UCSD-AML1 (cell line): ENCODE data around the gene RNF130.

Source experiments
- DNase-seq: peaks from one replicate; lab custom pipeline; 2025; ENCODE audit not compliant: unreplicated experiment; lab: John Stamatoyannopoulos, UW

The RNF130 gene

DNA sequence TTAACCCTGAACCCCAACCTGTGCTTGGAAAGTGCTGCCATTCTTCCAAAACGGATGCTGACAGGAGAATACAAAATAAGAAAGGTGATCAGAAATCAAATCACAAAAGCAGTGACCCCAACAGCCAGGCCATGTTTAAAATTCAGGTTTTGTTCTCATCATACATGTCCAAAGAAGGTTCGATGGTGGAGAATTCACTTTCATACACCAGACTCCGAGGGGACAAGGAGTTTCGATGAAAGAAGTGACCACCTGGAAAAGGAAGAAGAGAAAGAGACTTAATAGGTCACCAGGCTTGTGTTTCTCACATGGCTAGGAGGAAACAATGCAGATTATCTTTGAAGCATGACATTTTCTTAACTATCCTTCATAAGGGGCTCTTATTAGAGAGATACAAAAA lies 151.4 kb downstream of the RNF130 start:
- no peak for DNase-seq

DNA sequence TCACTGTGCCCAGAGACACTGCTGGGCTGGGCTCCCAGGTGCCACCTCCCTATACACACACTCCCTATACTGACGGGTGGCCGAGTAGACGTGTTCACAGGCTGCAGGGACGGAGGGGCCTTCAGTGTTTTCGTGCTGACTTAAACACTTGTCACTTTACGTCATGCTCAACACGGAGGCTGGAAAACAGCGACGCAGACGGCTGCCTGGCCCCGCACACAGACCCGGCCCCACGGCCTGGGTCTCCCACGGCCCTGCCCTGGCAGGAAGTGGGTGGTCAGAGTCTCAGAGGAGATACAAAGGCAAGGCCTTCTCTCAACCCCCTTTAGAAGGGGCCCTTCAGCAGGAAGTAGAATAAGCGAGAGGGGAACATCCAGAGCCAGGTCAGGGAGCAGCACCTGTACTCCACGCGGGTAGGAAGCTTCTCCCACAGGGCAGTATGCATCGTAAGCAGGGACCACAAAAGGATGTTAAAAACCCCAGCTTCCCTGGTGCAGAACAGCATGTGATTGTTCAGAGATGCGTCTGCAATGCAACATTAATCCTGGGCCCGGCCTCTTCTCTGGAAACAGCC lies 152.0 kb downstream of the RNF130 start:
- DNase-seq: no peak

DNA sequence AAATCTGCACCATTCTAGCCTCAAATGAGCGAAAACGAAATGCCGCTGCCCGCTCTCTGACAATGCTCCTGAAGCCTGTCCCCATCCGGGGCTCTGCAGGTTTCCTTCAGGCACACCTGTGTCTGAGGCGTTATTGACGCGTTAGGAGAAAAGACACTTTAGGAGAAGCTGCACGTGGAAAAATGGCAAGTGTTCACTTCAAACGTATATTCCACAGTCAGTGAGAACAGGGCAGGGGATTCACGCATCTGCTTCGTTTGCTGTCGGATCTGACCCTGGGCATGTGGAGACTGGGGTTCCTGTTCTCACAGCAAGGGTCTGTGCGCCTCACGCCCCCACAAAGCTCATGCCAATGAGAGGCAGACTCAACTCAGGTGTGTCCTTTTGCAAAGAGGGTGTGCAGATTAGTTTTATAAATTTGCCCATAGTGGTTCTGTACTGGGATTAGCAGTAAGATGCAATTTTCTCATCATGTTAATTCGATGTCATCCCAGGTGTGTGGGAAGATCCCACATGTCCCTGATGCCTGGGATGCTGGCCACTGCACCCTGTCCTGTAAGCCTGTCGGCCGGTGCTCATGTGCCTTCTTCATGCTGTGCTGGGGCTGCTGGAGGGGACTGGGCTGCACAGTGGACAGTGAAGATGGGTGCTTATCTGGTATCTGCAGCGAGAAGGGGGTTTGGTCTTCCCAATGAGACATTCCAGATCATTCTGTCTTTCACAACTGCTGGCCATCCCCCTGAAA lies 152.6 kb downstream of the RNF130 start:
- DNase-seq: no peak

GRCh38 chr5:179916523-179916922 lies 155.0 kb downstream of the RNF130 start:
- DNase-seq: no peak

DNA sequence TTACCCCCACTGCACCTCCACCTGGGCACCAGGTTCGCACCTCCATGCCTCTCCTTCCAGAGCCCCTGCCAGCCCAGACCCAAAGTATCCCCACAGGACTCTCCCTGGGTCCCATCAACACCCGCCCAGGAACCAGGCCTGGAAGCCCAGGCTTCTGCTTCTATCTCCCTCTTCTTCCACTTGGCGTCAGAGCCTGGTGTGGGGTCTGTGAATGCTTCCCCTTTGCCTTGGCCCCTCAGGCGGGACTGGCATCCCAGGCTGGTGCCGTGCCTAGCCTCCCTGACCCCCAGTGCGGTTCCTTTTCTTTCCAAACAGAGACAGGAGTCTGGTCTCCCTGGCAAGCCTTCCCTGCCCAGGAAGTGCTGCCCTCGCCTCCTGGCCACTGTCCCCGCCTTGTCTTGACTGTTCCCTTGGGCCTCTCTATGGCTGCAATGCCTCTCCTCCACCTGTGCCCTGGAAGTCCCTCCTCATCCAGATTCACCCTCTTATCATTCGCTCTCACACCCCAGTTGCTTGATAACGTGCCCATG lies 156.1 kb downstream of the RNF130 start:
- DNase-seq: no peak

DNA sequence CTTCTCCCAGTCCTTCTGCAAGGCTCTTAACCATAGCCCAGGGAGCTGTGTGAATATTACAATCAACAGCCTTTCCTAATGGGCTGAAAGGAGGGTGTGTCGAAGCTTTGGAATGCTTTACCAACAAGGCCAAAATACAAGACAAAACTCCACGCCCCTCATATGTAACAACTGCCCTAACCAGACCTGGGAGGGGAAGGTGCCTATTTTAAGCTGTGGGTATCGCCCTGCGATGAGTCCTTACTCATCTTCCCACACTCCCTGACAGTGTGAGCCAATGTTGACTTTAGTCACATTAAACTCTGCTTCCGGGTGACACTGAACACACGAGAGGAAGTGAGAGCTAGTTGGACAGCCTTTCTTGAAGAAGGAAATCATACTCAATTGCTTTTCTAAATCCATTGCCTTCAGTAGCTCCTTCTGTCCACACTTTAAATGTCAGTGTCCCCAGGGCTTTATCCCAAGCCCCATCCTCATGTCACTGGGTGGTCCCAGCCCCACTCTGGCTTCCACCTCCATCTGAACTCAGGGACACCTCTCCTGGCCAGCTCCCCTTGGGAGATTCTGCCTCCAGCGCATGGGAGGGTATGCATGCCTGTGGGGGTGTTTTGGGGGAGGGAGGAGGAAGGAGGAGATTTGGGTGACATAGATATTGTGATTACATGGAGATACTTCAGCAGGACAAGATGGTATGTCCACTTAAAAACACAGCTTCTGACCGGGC lies 157.4 kb downstream of the RNF130 start:
- DNase-seq: no peak

DNA sequence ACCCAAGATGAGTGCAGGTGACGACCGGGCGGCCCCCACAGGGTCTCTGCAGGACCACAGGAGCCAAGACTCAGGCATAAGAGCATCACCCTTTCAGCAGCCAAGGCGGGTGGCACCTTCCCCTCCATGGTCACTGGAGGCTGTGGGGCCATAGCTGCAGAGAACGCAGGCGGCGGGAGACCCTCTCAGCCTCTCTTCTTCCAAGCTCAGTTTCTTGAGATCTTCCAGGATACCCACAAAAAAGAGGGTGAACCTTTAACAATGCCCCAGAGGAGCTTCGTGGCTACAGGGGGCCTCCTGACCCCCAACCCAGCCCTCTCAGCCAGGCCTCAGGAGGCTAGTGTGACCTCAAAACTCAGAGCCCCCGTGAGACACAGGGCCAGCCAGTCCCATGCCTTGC lies 158.1 kb downstream of the RNF130 start:
- DNase-seq: no peak

DNA sequence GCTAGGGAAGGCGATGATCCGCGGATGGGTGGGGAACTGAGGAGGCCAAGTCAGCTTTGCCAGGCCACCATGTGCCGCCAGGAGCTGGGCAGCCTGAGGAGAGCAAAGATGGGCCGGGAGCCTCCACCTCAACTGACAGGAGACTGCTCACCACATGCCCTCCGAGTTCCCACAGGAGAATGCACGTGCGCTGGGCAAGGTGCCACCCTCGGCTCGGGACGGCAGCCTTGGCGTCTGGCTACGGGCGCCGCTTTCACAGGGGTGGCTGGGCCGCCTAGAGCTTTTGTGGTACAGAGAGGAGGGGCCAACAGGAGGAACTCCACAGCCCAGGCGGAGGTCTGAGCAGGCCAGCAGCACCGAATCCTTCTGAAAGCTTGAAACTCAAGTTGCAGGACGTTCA lies 158.6 kb downstream of the RNF130 start:
- no peak for DNase-seq

- no peak for DNase-seq
Observed at GRCh38 chr5:179912386-179912785, 159.2 kb downstream of the RNF130 start.

DNA sequence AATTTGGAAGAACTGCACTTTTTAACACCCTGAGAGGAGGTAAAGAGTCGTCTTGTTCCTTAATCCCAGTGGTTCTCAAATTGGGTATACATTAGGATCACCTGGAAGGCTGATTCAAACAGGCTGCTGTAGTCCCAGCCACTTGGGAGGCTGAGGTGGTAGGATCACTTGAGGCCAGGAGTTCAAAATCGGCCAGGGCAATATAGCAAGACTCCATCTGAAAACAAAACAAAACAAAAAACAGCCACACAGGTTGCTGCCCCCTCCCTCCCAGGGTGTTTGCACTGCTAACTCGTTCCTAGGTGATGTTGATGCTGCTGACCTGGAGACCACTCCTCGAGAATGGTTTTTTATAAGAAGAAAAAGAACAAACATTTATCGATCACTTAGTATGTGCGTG lies 162.3 kb downstream of the RNF130 start:
- DNase-seq: no peak

GRCh38 chr5:179908528-179908927 lies 163.0 kb downstream of the RNF130 start:
- DNase-seq: no peak

GRCh38 chr5:179907556-179908324 lies 163.8 kb downstream of the RNF130 start, which contains the start of gene TBC1D9B:
Gene TBC1D9B (minus strand): TSS chr5:179907897. CDS start chr5:179907821, 76 bp downstream.
- peak; percentile 79 for DNase-seq

DNA sequence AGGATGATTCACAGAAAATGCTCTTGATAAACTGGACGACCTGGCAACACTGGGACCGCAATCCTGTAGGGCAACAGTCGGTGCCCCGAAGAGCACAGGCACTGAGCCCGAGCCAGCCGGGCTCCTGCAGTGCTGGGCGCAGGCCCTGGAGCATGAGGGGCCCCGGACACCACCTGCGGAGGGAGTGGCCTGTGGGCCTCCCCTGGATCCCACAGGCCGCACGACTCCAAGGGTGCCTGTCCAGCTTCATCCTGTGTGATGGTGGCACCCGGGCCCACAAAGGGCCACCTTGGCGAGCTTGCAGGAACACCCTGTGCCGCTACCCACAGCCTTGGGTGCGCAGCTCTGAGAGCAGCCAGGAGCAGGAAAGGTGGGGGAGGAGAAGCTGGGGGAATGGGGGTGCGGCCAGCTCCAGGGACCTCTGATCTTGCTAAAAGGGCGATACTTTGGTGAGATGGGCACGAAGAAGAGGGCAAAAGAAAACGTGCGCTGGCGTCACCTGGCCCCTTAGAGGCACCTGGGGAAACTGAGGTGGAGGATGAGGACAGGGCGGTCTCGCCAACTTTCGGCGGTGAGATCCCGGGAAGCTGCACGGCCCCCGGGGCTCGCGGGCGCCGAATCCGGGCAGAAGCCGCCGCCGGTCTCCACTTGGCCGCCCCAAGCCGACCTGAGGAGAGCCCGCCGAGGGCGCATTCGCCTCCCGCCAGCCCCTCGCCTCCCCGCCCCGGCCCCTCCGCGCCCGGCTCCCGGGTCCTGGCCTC lies 164.6 kb downstream of the RNF130 start:
- DNase-seq: peak; percentile 36

DNA sequence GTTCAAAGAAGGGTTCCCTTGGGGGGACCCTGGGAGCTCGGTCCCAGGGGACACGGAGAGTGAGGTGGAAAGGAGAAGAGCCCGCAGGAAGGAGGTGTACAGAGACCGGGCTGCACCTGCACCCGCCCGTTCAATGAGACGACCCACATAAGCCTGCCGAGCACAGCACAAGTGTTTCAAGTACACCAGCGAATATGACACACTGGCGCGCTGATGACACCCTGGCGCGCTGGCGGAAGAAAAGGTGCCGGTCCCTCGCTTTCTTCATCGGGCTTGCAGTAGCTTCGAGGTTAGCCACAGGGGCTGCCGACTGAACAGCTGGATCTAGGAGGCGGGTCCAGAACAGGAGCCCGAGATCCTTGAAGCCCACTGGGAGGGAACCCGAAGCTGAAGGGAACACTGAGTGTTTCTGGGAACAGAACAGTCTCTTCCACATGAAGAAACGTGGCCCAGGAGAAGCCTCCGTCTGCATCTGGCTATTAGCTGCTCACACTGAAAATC lies 165.2 kb downstream of the RNF130 start:
- DNase-seq: no peak

- DNase-seq: no peak
Observed at GRCh38 chr5:179905161-179905560, 166.4 kb downstream of the RNF130 start.
